Measurements from ENCODE around the gene CGB5.

DNA sequence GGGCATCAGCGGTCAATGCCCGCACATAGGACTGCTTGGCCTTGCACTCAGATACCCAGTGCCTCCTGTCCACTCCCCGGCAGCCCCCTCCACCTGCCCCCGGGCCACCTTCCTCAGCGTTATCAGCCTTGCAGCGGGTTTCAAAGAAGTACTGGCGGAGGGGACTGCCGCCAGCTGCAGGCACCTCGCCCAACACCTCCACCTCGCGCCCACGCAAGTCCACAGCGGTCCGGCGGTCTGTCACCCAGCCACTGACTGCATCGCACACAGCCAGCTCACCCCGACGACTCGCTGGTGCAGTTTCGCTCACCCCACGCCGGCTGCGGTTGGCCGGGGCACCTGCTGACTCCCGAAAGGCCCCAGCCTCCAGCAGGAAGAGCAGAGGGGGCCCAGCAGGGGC lies 17.8 kb downstream of the CGB5 start:
- TF ChIP-seq ADNP (tag; IDR thresholded peaks at IDR 0.05): no peak
- TF ChIP-seq MGA (IDR thresholded peaks at IDR 0.05): no peak
- TF ChIP-seq CTCF (IDR thresholded peaks at IDR 0.05 in 2 of 3, conservative IDR thresholded peaks at IDR 0.05 in 1 of 3; ENCODE audit: insufficient read depth in 2 of 3, low read depth in 1 of 3, low read length in 3 of 3): no peak
- no peak for TF ChIP-seq MAFF (IDR thresholded peaks at IDR 0.05; ENCODE audit: low read length)
- no peak for TF ChIP-seq ZBTB1 (CRISPR knock-in tag; IDR thresholded peaks at IDR 0.05; ENCODE audit: borderline replicate concordance, low read depth)
- TF ChIP-seq MEIS2 (IDR thresholded peaks at IDR 0.05; ENCODE audit: partially characterized antibody): no peak

Measured in K562 (cell line).